Mononuclear cell (primary cell): ENCODE results near the gene HAPLN3. TPM values are rescaled to one million over a fixed set of nuclear protein-coding genes. Genes with fewer than 3 reads are reported as not detected.

ENCODE experiments used
- H3K27me3 ChIP-seq: 2 replicates; pipeline ENCODE4 v1.6.0; 2011; ENCODE audit warnings: low read length, control low read depth; ENCODE audit not compliant: insufficient read depth
- H3K4me1 ChIP-seq: 2 replicates; pipeline ENCODE4 v1.5.1; 2011; ENCODE audit warnings: mild to moderate bottlenecking, low read length, control low read depth; ENCODE audit not compliant: insufficient read depth
- H3K4me3 ChIP-seq: 2 replicates; pipeline ENCODE4 v1.5.1; 2011; ENCODE audit warnings: mild to moderate bottlenecking, low read length, moderate library complexity
- H3K9me3 ChIP-seq: 2 replicates; pipeline ENCODE4 v1.5.1; 2011; ENCODE audit warnings: low read depth, mild to moderate bottlenecking, control low read depth, low read length
- total RNA-seq: library from RNA; depleted of rRNA; stranded (reverse); fragments of >200 nt; gene quantifications from one replicate; pipeline ENCODE4 v1.2.3, GENCODE V29; 2012

Gene HAPLN3
- total RNA-seq, 1 donor: 30.7 TPM

GRCh38 chr15:88839961-88840360 is 55.4 kb downstream of the HAPLN3 start:
- Histone ChIP-seq H3K9me3 (no peaks in the 10 kb centered on the region), H3K4me3 (no peak overlapping the region), H3K4me1 (no peaks in the 10 kb centered on the region), H3K27me3 (no peaks in the 10 kb centered on the region)

- Histone ChIP-seq H3K9me3 (no peaks in the 10 kb centered on the region), H3K4me3 (no peak overlapping the region), H3K27me3 (no peaks in the 10 kb centered on the region), H3K4me1 (no peaks in the 10 kb centered on the region)
Observed at GRCh38 chr15:88839146-88839545, 56.2 kb downstream of the HAPLN3 start.

DNA sequence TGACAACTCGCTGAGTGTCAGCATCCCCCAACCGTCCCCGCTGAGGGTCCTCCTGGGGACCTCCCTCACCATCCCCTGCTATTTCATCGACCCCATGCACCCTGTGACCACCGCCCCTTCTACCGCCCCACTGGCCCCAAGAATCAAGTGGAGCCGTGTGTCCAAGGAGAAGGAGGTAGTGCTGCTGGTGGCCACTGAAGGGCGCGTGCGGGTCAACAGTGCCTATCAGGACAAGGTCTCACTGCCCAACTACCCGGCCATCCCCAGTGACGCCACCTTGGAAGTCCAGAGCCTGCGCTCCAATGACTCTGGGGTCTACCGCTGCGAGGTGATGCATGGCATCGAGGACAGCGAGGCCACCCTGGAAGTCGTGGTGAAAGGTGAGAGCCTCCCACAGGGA is 56.7 kb downstream of the HAPLN3 start:
- Histone ChIP-seq H3K27me3 (no peaks in the 10 kb centered on the region), H3K4me3 (no peak overlapping the region), H3K4me1 (no peaks in the 10 kb centered on the region), H3K9me3 (no peaks in the 10 kb centered on the region)

- H3K4me3 ChIP-seq: no peak overlapping the region
- H3K27me3 ChIP-seq: no peaks in the 10 kb centered on the region
- no peaks in the 10 kb centered on the region for H3K9me3 ChIP-seq
- H3K4me1 ChIP-seq: no peaks in the 10 kb centered on the region
Observed at GRCh38 chr15:88835646-88836045, 59.7 kb downstream of the HAPLN3 start.

- H3K4me3 ChIP-seq: no peak overlapping the region
- no peaks in the 10 kb centered on the region for H3K27me3 ChIP-seq
- no peaks in the 10 kb centered on the region for H3K9me3 ChIP-seq
- H3K4me1 ChIP-seq: no peaks in the 10 kb centered on the region
Observed at GRCh38 chr15:88835119-88835518, 60.2 kb downstream of the HAPLN3 start.

- H3K4me3 ChIP-seq: no peak overlapping the region
- H3K4me1 ChIP-seq: no peaks in the 10 kb centered on the region
- no peaks in the 10 kb centered on the region for H3K9me3 ChIP-seq
- no peaks in the 10 kb centered on the region for H3K27me3 ChIP-seq
Observed at GRCh38 chr15:88834211-88834812, 61.0 kb downstream of the HAPLN3 start.

GRCh38 chr15:88833731-88834100 is 61.6 kb downstream of the HAPLN3 start:
- Histone ChIP-seq H3K27me3 (no peaks in the 10 kb centered on the region), H3K4me3 (no peak overlapping the region), H3K9me3 (no peaks in the 10 kb centered on the region), H3K4me1 (no peaks in the 10 kb centered on the region)

DNA sequence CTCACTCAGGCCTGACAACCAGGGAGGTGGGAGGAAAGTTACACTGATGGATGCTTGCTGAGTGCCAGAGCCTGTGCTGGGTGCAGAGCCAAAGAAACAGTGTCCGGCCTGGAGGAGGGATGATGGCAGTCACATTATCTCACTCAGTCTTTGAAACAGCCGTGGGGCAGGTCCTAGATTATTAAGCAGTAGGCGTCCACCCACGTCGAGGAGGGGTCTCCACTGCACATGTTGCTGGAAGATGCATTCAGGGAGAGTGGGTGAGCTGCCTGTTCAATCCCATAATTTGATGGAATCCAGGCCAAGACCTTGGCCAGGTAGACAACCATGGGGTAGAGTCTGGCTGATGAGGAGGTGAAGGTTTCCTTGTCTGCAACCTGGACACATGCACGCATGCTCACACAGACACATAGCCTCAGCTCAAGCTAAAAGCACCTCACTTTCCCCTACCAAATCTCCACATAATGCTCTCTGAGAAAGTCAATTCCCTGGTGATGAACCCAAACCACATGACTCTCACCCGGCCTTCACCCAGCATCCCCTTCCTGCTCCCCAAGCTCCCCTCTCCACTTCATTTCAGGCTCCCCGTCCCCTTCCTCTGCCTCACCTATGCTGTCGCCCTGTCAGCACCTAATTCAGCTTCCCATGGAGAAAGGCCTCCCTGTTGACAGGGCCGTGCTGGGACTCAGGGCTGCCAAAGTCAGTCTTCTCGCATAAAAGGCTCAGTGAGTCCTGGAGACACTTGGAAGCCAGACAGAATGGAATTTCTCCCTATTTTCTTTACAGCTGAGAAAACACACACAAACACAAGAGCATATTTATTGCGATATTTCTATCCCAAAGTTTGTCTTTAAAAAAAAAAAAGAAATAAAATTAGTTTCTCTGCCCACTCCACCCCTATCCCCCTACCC is 62.3 kb downstream of the HAPLN3 start:
- H3K9me3 ChIP-seq: no peaks in the 10 kb centered on the region
- no peak overlapping the region for H3K4me3 ChIP-seq
- no peaks in the 10 kb centered on the region for H3K4me1 ChIP-seq
- no peaks in the 10 kb centered on the region for H3K27me3 ChIP-seq

DNA sequence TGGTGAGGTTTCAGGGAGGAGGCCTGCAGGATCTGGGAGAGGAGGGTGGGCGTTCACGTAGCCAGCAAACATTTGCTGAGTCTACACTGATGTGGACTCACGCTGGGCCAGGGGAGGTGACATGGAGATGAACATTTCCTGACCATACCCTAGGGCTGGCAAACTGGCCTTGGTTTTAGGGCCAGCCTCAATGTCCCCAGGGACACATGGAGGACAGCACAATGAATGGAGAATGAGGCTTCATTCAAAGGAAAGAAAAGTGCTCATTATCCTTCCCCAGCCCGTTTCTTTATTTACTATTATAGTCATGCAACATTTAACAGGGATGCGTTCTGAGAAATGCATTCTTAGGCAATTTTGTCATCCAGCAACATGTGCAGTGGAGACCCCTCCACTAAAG is 65.3 kb downstream of the HAPLN3 start:
- Histone ChIP-seq H3K27me3 (no peaks in the 10 kb centered on the region), H3K9me3 (no peaks in the 10 kb centered on the region), H3K4me3 (no peak overlapping the region), H3K4me1 (no peaks in the 10 kb centered on the region)

DNA sequence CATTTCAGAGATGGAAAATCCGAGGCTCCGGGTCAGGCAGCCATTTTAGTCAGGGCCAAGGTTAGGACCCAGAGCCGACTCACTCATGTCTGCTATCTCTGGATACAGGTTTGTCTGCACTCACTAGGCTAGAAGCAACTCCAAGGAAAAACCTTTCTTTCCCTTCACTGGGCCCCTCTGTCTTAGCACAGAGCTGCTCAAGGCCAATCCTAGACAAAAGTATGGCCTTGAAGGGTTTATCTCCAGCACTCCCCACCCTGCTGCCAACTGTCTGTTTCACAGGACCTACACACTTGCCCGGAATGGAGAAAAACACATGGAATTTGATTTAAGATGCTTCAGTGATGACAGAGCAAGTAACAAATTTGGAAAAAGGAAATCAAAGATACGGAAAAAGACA is 66.6 kb downstream of the HAPLN3 start:
- no peaks in the 10 kb centered on the region for H3K4me1 ChIP-seq
- no peaks in the 10 kb centered on the region for H3K9me3 ChIP-seq
- no peak overlapping the region for H3K4me3 ChIP-seq
- no peaks in the 10 kb centered on the region for H3K27me3 ChIP-seq

Other genes starting within 250 kb of the HAPLN3 start
- under 0.01 TPM for gene ACAN, start 92.1 kb downstream of the HAPLN3 start, total RNA-seq
- 14.4 TPM for gene MFGE8, start 17.8 kb upstream of the HAPLN3 start, total RNA-seq
- 97.2 TPM for gene ABHD2, start 192.9 kb upstream of the HAPLN3 start, total RNA-seq